Measurements from ENCODE around the gene ZNF639. TPM values are rescaled to one million over a fixed set of nuclear protein-coding genes. Genes with fewer than 3 reads are reported as not detected.
A peak's percentile ranks its signal among the peaks of the same experiment; 100 is the strongest.

The ZNF639 gene
- total and polyA plus RNA-seq, 3 experiments from 2014 or later: 41.9 to 63.7 (median 44.5) TPM

- POLR2A ChIA-PET: interaction anchor here (1.3 kb wide), 1 partner anchor 24 kb away, joined by 3 read pairs; no protein-coding TSS in a partner anchor
- Histone ChIP-seq H3K4me1 (ENCODE audit: insufficient read depth, low read length) (peaks cover 13% of the 10 kb centered on the region), H3K4me3 (ENCODE audit: low read length) (peak overlapping the region; percentile 94), H3K27ac (ENCODE audit: low read depth, low read length) (peak overlapping the region; percentile 81), H3K36me3 (ENCODE audit: insufficient read depth, low read length) (peaks cover 8% of the 10 kb centered on the region), H3K27me3 (ENCODE audit: insufficient read depth, low read length, poor library complexity, severe bottlenecking) (no peaks in the 10 kb centered on the region), H3K9me3 (ENCODE audit: low read length) (no peaks in the 10 kb centered on the region)
- no peak for DNase-seq
- Mint-ChIP-seq H3K27me3 (no peaks in the 10 kb centered on the region), H3K27ac (peak overlapping the region; percentile 36 to 99 (median 89)), H3K4me1 (peaks cover 28 to 48% (median 46%) of the 10 kb centered on the region in 3 donors), H3K9me3 (no peaks in the 10 kb centered on the region), H3K4me3 (peak overlapping the region; percentile 91 to 100 (median 99)), H3K36me3 (peaks cover 4 to 38% (median 6%) of the 10 kb centered on the region in 3 donors)
- CTCF ChIA-PET: interaction anchor here (0.9 to 3.4 kb wide), 2 partner anchors 27 to 28 kb away, joined by 3 to 9 read pairs; no protein-coding TSS in a partner anchor
These were observed 25.6 kb downstream of the ZNF639 start for GRCh38 chr3:179348325-179349013.

GRCh38 chr3:179355996-179356395 is 33.2 kb downstream of the ZNF639 start:
- H3K27ac Mint-ChIP-seq: peak overlapping the region in 5 of 8 donors; percentile 3 to 85 (median 12)
- peaks cover 4 to 82% (median 25%) of the 10 kb centered on the region in 3 donors for H3K36me3 Mint-ChIP-seq
- no peak overlapping the region for H3K27ac ChIP-seq (ENCODE audit: low read depth, low read length)
- ChIA-PET CTCF (no interaction called here), POLR2A (no interaction called here)
- H3K4me1 Mint-ChIP-seq: peaks cover 18 to 53% (median 44%) of the 10 kb centered on the region in 3 donors
- no peaks in the 10 kb centered on the region for H3K27me3 ChIP-seq (ENCODE audit: insufficient read depth, low read length, poor library complexity, severe bottlenecking)
- no peaks in the 10 kb centered on the region for H3K9me3 ChIP-seq (ENCODE audit: low read length)
- no peaks in the 10 kb centered on the region for H3K27me3 Mint-ChIP-seq
- H3K4me1 ChIP-seq (ENCODE audit: insufficient read depth, low read length): no peaks in the 10 kb centered on the region
- no peak for DNase-seq
- H3K36me3 ChIP-seq (ENCODE audit: insufficient read depth, low read length): peaks cover 18% of the 10 kb centered on the region
- H3K4me3 ChIP-seq (ENCODE audit: low read length): no peak overlapping the region
- no peak overlapping the region for H3K4me3 Mint-ChIP-seq
- no peaks in the 10 kb centered on the region for H3K9me3 Mint-ChIP-seq

GRCh38 chr3:179363332-179363731 is 40.5 kb downstream of the ZNF639 start:
- Mint-ChIP-seq H3K27ac (no peak overlapping the region), H3K36me3 (peaks cover 7 to 73% (median 16%) of the 10 kb centered on the region in 3 donors), H3K4me3 (no peak overlapping the region), H3K4me1 (no peaks in the 10 kb centered on the region), H3K27me3 (no peaks in the 10 kb centered on the region), H3K9me3 (no peaks in the 10 kb centered on the region)
- no peaks in the 10 kb centered on the region for H3K4me1 ChIP-seq (ENCODE audit: insufficient read depth, low read length)
- H3K27me3 ChIP-seq (ENCODE audit: insufficient read depth, low read length, poor library complexity, severe bottlenecking): no peaks in the 10 kb centered on the region
- ChIA-PET CTCF (interaction anchor here (1.4 kb wide), 1 partner anchor 40 kb away, joined by 3 read pairs; the partner anchor contains the start of gene ZNF639), POLR2A (no interaction called here)
- no peak overlapping the region for H3K27ac ChIP-seq (ENCODE audit: low read depth, low read length)
- H3K4me3 ChIP-seq (ENCODE audit: low read length): no peak overlapping the region
- DNase-seq: no peak
- H3K36me3 ChIP-seq (ENCODE audit: insufficient read depth, low read length): peaks cover 8% of the 10 kb centered on the region
- H3K9me3 ChIP-seq (ENCODE audit: low read length): no peaks in the 10 kb centered on the region

- no peak overlapping the region for H3K27ac Mint-ChIP-seq
- no peak overlapping the region for H3K4me3 Mint-ChIP-seq
- Histone ChIP-seq H3K27me3 (ENCODE audit: insufficient read depth, low read length, poor library complexity, severe bottlenecking) (no peaks in the 10 kb centered on the region), H3K36me3 (ENCODE audit: insufficient read depth, low read length) (no peaks in the 10 kb centered on the region), H3K27ac (ENCODE audit: low read depth, low read length) (no peak overlapping the region), H3K4me1 (ENCODE audit: insufficient read depth, low read length) (no peaks in the 10 kb centered on the region), H3K4me3 (ENCODE audit: low read length) (no peak overlapping the region), H3K9me3 (ENCODE audit: low read length) (no peaks in the 10 kb centered on the region)
- H3K4me1 Mint-ChIP-seq: no peaks in the 10 kb centered on the region
- H3K36me3 Mint-ChIP-seq: peaks cover 7 to 62% (median 11%) of the 10 kb centered on the region in 3 donors
- ChIA-PET POLR2A (interaction anchor here (0.6 kb wide), 1 partner anchor 218 kb away, joined by 3 read pairs; no protein-coding TSS in a partner anchor), CTCF (interaction anchor here (1.3 kb wide), 1 partner anchor 8 kb away, joined by 3 read pairs; no protein-coding TSS in a partner anchor)
- no peaks in the 10 kb centered on the region for H3K9me3 Mint-ChIP-seq
- no peaks in the 10 kb centered on the region for H3K27me3 Mint-ChIP-seq
- no peak for DNase-seq
These were observed 46.8 kb downstream of the ZNF639 start for GRCh38 chr3:179369621-179370020.

GRCh38 chr3:179373938-179374337 is 51.1 kb downstream of the ZNF639 start:
- no peak overlapping the region for H3K4me3 Mint-ChIP-seq
- H3K9me3 Mint-ChIP-seq: no peaks in the 10 kb centered on the region
- peaks cover 7% of the 10 kb centered on the region for H3K36me3 ChIP-seq (ENCODE audit: insufficient read depth, low read length)
- no peaks in the 10 kb centered on the region for H3K27me3 ChIP-seq (ENCODE audit: insufficient read depth, low read length, poor library complexity, severe bottlenecking)
- no peaks in the 10 kb centered on the region for H3K9me3 ChIP-seq (ENCODE audit: low read length)
- H3K4me3 ChIP-seq (ENCODE audit: low read length): no peak overlapping the region
- no peak for DNase-seq
- H3K27ac ChIP-seq (ENCODE audit: low read depth, low read length): no peak overlapping the region
- H3K4me1 Mint-ChIP-seq: no peaks in the 10 kb centered on the region
- H3K27ac Mint-ChIP-seq: no peak overlapping the region
- peaks cover 0 to 61% (median 17%) of the 10 kb centered on the region in 3 donors for H3K36me3 Mint-ChIP-seq
- CTCF ChIA-PET: no interaction called here
- H3K27me3 Mint-ChIP-seq: no peaks in the 10 kb centered on the region
- H3K4me1 ChIP-seq (ENCODE audit: insufficient read depth, low read length): no peaks in the 10 kb centered on the region
- POLR2A ChIA-PET: no interaction called here

GRCh38 chr3:179375091-179375999 is 52.5 kb downstream of the ZNF639 start:
- peaks cover 8% of the 10 kb centered on the region for H3K36me3 ChIP-seq (ENCODE audit: insufficient read depth, low read length)
- H3K4me3 Mint-ChIP-seq: no peak overlapping the region

GRCh38 chr3:179376474-179376873 is 53.6 kb downstream of the ZNF639 start:
- no peaks in the 10 kb centered on the region for H3K4me1 Mint-ChIP-seq
- H3K36me3 ChIP-seq (ENCODE audit: insufficient read depth, low read length): peaks cover 16% of the 10 kb centered on the region
- no peaks in the 10 kb centered on the region for H3K4me1 ChIP-seq (ENCODE audit: insufficient read depth, low read length)
- no peak overlapping the region for H3K4me3 ChIP-seq (ENCODE audit: low read length)
- no peak overlapping the region for H3K27ac ChIP-seq (ENCODE audit: low read depth, low read length)
- no peak for DNase-seq
- H3K36me3 Mint-ChIP-seq: peaks cover 7 to 68% (median 28%) of the 10 kb centered on the region in 3 donors
- no peaks in the 10 kb centered on the region for H3K9me3 ChIP-seq (ENCODE audit: low read length)
- no peak overlapping the region for H3K27ac Mint-ChIP-seq
- CTCF ChIA-PET: no interaction called here
- no peaks in the 10 kb centered on the region for H3K27me3 ChIP-seq (ENCODE audit: insufficient read depth, low read length, poor library complexity, severe bottlenecking)
- H3K9me3 Mint-ChIP-seq: no peaks in the 10 kb centered on the region
- H3K27me3 Mint-ChIP-seq: no peaks in the 10 kb centered on the region
- POLR2A ChIA-PET: no interaction called here
- no peak overlapping the region for H3K4me3 Mint-ChIP-seq

More at GRCh38 chr3:179375091-179375999, 52.5 kb downstream of the ZNF639 start:
- Mint-ChIP-seq H3K36me3 (peaks cover 4 to 68% (median 21%) of the 10 kb centered on the region in 3 donors), H3K27me3 (no peaks in the 10 kb centered on the region), H3K27ac (no peak overlapping the region), H3K4me1 (no peaks in the 10 kb centered on the region), H3K9me3 (no peaks in the 10 kb centered on the region)
- DNase-seq: no peak
- Histone ChIP-seq H3K4me3 (ENCODE audit: low read length) (no peak overlapping the region), H3K9me3 (ENCODE audit: low read length) (no peaks in the 10 kb centered on the region), H3K27me3 (ENCODE audit: insufficient read depth, low read length, poor library complexity, severe bottlenecking) (no peaks in the 10 kb centered on the region), H3K4me1 (ENCODE audit: insufficient read depth, low read length) (no peaks in the 10 kb centered on the region), H3K27ac (ENCODE audit: low read depth, low read length) (peak overlapping the region; percentile 19)
- POLR2A ChIA-PET: no interaction called here
- CTCF ChIA-PET: no interaction called here

Data from CD8-positive, alpha-beta memory T cell (primary cell).